ENCODE measurements around the gene RHBDL1. TPM values are rescaled to one million over a fixed set of nuclear protein-coding genes. Genes with fewer than 3 reads are reported as not detected.
"Not testable (repeated sequence)": the region's sequence is repeated elsewhere in the genome, so short reads cannot be mapped to it uniquely, and the experiment has no call there.

RHBDL1 gene
- total RNA-seq, 1 experiment from 2014 or later, result 1.7 TPM

DNA sequence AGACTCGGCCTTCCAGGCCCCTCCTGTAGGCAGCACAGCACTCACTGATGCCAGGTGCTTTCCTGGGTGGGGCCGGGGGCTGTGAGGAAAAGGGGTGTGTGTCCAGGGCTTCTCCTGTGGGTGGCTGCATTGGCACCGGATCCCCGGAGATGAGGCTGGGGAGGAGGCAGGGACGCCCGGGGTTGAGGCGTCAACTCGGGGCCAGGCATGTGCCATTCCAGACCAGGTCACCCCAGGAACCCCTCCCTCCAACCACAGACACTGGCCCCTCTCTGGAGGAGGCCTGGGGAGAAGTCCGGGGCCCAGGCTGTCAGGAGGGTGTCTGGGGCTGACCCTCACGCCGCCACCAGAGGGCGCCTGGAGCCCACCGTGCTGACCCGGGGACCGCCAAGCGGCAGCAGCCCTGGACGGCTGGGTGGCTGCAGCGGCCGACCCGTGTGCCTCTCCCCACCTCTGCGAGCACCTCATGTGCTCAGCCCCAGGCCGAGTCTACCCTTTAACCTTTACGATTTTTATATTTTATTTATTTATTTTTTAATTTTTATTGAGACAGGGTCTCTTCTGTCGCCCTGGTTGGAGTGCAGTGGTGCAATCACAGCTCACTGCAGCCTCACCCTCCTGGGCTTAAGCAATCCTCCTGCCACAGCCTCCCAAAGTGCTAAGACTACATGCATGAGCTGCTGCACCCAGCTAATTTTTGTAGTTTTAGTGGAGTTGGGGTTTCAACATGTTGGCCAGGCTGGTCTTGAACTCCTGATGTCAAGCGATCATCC, 36.3 kb downstream of the RHBDL1 start:
- H3K9me3 ChIP-seq (ENCODE audit: low read length), result no peaks in the 10 kb centered on the region
- no peak overlapping the region for H3K27ac ChIP-seq (ENCODE audit: low read length)
- BruUV-seq (replicated peaks), result no TSS peak
- no peak overlapping the region for H3K9ac ChIP-seq (ENCODE audit: low read length)
- H2AFZ ChIP-seq (ENCODE audit: low read length), result no peak overlapping the region
- no peaks in the 10 kb centered on the region for H3K9me2 ChIP-seq (replicated peaks; ENCODE audit: low read length)
- no peaks in the 10 kb centered on the region for H3K36me3 ChIP-seq (ENCODE audit: low read depth, low read length)
- no peak overlapping the region for H3K4me2 ChIP-seq (ENCODE audit: low read length)
- peaks cover 15% of the 10 kb centered on the region for H3K79me2 ChIP-seq (ENCODE audit: low read length)
- H3K4me1 ChIP-seq (ENCODE audit: insufficient read depth, low read length), result peaks cover 22% of the 10 kb centered on the region
- no peaks in the 10 kb centered on the region for H3F3A ChIP-seq (ENCODE audit: low read length, unreplicated experiment)
- TF ChIP-seq EZH2 (IDR thresholded peaks at IDR 0.05; ENCODE audit: low read length, unreplicated experiment), result no peak
- TF ChIP-seq EZH2phosphoT487 (IDR thresholded peaks at IDR 0.05; ENCODE audit: borderline replicate concordance, low read length), result no peak
- TF ChIP-seq, protein P1, sequence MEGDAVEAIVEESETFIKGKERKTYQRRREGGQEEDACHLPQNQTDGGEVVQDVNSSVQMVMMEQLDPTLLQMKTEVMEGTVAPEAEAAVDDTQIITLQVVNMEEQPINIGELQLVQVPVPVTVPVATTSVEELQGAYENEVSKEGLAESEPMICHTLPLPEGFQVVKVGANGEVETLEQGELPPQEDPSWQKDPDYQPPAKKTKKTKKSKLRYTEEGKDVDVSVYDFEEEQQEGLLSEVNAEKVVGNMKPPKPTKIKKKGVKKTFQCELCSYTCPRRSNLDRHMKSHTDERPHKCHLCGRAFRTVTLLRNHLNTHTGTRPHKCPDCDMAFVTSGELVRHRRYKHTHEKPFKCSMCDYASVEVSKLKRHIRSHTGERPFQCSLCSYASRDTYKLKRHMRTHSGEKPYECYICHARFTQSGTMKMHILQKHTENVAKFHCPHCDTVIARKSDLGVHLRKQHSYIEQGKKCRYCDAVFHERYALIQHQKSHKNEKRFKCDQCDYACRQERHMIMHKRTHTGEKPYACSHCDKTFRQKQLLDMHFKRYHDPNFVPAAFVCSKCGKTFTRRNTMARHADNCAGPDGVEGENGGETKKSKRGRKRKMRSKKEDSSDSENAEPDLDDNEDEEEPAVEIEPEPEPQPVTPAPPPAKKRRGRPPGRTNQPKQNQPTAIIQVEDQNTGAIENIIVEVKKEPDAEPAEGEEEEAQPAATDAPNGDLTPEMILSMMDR (conservative IDR thresholded peaks at IDR 0.05; ENCODE audit: low read depth, low read length), result peak; percentile 71
- peaks cover 4% of the 10 kb centered on the region; the same call in 1 of the 2 replicates for H4K20me1 ChIP-seq (ENCODE audit: low read length)
- no peak overlapping the region for H3K4me3 ChIP-seq (ENCODE audit: low read length)
- H3K27me3 ChIP-seq (ENCODE audit: low read length), result peaks cover 19% of the 10 kb centered on the region
- peak; percentile 70 for DNase-seq
- peak; percentile 36 for ATAC-seq
- ChIA-PET POLR2A (ENCODE audit: unreplicated experiment) (interaction anchor here (1.2 to 1.3 kb wide), 2 partner anchors 9 to 17 kb away, joined by 5 to 6 read pairs; partner anchors contain the start of gene ANTKMT), CTCF (interaction anchor here (1.0 to 1.3 kb wide), 5 partner anchors 14 to 84 kb away, joined by 3 to 6 read pairs (median 5); partner anchors contain the start of genes CCDC78, CHTF18, CIAO3 and RPUSD1)
- intact Hi-C loops (cut with micrococcal nuclease), result loop anchor here (1.0 to 10.0 kb wide), 2 partner anchors 9 to 73 kb away; partner anchors contain the start of genes CHTF18 and RPUSD1

DNA sequence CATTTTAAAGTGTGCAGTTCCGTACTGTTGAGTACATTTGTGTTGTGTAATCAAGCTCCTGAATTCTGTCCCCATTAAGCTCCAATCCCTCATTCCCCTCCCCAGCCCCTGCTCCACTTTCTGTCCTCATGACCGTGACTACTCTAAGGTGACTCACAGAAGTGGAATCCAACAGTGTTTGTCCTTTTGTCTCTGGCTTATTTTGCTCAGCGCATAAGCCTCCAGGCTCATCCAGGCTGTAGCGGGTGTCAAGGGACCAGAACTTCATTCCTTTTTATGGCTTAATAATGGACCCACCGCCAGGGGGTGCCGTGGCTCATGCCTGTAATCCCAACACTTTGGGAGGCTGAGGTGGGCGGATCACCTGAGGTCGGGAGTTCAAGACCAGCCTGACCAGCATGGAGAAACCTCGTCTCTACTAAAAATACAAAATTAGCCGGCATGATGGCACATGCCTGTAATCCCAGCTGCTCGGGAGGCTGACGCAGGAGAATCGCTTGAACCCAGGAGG, 37.3 kb downstream of the RHBDL1 start:
- not testable (repeated sequence) for H3K9me2 ChIP-seq (replicated peaks; ENCODE audit: low read length); H3K4me3 ChIP-seq (ENCODE audit: low read length); H3K9me3 ChIP-seq (ENCODE audit: low read length); H2AFZ ChIP-seq (ENCODE audit: low read length); H3F3A ChIP-seq (ENCODE audit: low read length, unreplicated experiment); H3K4me2 ChIP-seq (ENCODE audit: low read length); H3K9ac ChIP-seq (ENCODE audit: low read length); H3K36me3 ChIP-seq (ENCODE audit: low read depth, low read length); BruUV-seq (replicated peaks); H4K20me1 ChIP-seq (ENCODE audit: low read length)
- H3K4me1 ChIP-seq (ENCODE audit: insufficient read depth, low read length), result peaks cover 22% of the 10 kb centered on the region
- H3K79me2 ChIP-seq (ENCODE audit: low read length), result peaks cover 19% of the 10 kb centered on the region
- H3K27ac ChIP-seq (ENCODE audit: low read length), result peak overlapping the region; percentile 61
- CTCF ChIA-PET, result interaction anchor here (1.0 to 1.3 kb wide), 5 partner anchors 13 to 83 kb away, joined by 3 to 6 read pairs (median 5); partner anchors contain the start of genes CCDC78, CHTF18, CIAO3 and RPUSD1
- intact Hi-C loops (cut with micrococcal nuclease), result loop anchor here (1.0 to 10.0 kb wide), 2 partner anchors 8 to 72 kb away; partner anchors contain the start of genes CHTF18 and RPUSD1
- DNase-seq (peak; percentile 96), ATAC-seq (peak; percentile 50)
- TF ChIP-seq, protein P1 (conservative IDR thresholded peaks at IDR 0.05; ENCODE audit: low read depth, low read length), result peak; percentile 56
- peaks cover 12% of the 10 kb centered on the region for H3K27me3 ChIP-seq (ENCODE audit: low read length)
- POLR2A ChIA-PET (ENCODE audit: unreplicated experiment), result interaction anchor here (1.2 to 1.3 kb wide), 2 partner anchors 8 to 15 kb away, joined by 5 to 6 read pairs; partner anchors contain the start of gene ANTKMT

All from PC-3 (cell line).